ENCODE measurements around the gene B3GNT3. TPM values are rescaled to one million over a fixed set of nuclear protein-coding genes. Genes with fewer than 3 reads are reported as not detected.

Gene B3GNT3
- total and polyA plus RNA-seq, 2 of the 4 experiments (the other 2 are of a cell fraction), result not detected

DNA sequence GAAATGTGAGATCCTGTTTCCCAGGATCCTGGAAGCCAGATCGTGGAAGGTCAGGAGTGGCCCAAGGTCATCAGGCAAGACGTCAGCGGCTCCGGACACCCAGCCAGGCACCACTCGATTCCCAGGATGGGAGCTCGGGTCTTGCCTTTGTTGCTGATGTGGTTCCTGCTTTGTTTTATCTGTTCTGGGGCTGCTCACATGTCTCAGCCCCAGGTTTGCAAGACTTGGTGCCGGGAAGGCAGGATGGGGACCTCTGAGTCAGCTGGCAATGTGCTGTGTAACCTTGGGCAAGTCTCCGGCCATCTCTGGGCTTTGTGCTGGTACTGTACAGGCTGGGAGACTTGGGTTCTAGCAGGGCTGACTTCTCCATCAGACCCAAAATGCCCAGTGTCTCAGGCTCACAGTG is 45.0 kb upstream of the B3GNT3 start:
- no peak for ATAC-seq (ENCODE audit: low read depth)

More for the DNA sequence above, 45.0 kb upstream of the B3GNT3 start:
- H3K9me3 ChIP-seq (ENCODE audit: control insufficient read depth, insufficient read depth, low read length), result no peaks in the 10 kb centered on the region
- H3K36me3 ChIP-seq (ENCODE audit: control insufficient read depth, insufficient read depth, low read length), result no peaks in the 10 kb centered on the region
- no TSS peak for BruUV-seq (replicated peaks)
- H2BK15ac ChIP-seq (ENCODE audit: low read depth, low read length), result no peak overlapping the region
- no peak overlapping the region for H3K56ac ChIP-seq (ENCODE audit: extremely low read depth, insufficient read depth, low read length)
- intact Hi-C loops (cut with micrococcal nuclease) (no loop called here), dilution Hi-C loops (cut with HindIII; ENCODE audit: low sequenced_read_pairs, unreplicated experiment) (no loop called here), in situ Hi-C loops (cut with MboI; ENCODE audit: low sequenced_read_pairs) (no loop called here)
- H4K91ac ChIP-seq (ENCODE audit: insufficient read depth, low read depth, low read length), result no peak overlapping the region
- no peak overlapping the region for H3K4me2 ChIP-seq (ENCODE audit: low read depth, low read length)
- H2AK9ac ChIP-seq (replicated peaks; ENCODE audit: low read depth, low read length, poor library complexity), result no peak overlapping the region
- no peak overlapping the region for H2AFZ ChIP-seq (replicated peaks; ENCODE audit: low read length, poor library complexity)
- H3K9ac ChIP-seq (ENCODE audit: low read depth, low read length), result no peak overlapping the region
- ChIA-PET CTCF (no interaction called here), POLR2A (ENCODE audit: unreplicated experiment) (no interaction called here)
- H3K27ac ChIP-seq (ENCODE audit: insufficient read depth, low read length), result no peak overlapping the region
- H3K23ac ChIP-seq (ENCODE audit: low read depth, low read length), result no peak overlapping the region
- no peak overlapping the region for H3K4ac ChIP-seq (ENCODE audit: low read depth, low read length)
- no peak overlapping the region for H3K14ac ChIP-seq (replicated peaks; ENCODE audit: low read depth, low read length)
- H3K18ac ChIP-seq (ENCODE audit: low read depth, low read length), result no peak overlapping the region
- no peak overlapping the region for H4K8ac ChIP-seq (ENCODE audit: low read depth in 2 of 2, low read length in 2 of 2)
- no peaks in the 10 kb centered on the region for H3K9me1 ChIP-seq (ENCODE audit: insufficient read depth, low read length)
- no peaks in the 10 kb centered on the region for H3K79me1 ChIP-seq (ENCODE audit: low read depth in 1 of 2, low read length in 2 of 2)
- H4K5ac ChIP-seq (ENCODE audit: low read depth, low read length), result no peak overlapping the region
- TF ChIP-seq SMC3 (IDR thresholded peaks at IDR 0.05; ENCODE audit: low read depth, low read length) (no peak), RCOR1 (IDR thresholded peaks at IDR 0.05; ENCODE audit: insufficient replicate concordance, low read length) (no peak), POLR2A (IDR thresholded peaks at IDR 0.05; ENCODE audit: low read depth, low read length) (no peak)
- TF ChIP-seq, protein P1, sequence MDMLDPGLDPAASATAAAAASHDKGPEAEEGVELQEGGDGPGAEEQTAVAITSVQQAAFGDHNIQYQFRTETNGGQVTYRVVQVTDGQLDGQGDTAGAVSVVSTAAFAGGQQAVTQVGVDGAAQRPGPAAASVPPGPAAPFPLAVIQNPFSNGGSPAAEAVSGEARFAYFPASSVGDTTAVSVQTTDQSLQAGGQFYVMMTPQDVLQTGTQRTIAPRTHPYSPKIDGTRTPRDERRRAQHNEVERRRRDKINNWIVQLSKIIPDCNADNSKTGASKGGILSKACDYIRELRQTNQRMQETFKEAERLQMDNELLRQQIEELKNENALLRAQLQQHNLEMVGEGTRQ (IDR thresholded peaks at IDR 0.05; ENCODE audit: low read depth, low read length), result no peak
- TF ChIP-seq, protein P2, sequence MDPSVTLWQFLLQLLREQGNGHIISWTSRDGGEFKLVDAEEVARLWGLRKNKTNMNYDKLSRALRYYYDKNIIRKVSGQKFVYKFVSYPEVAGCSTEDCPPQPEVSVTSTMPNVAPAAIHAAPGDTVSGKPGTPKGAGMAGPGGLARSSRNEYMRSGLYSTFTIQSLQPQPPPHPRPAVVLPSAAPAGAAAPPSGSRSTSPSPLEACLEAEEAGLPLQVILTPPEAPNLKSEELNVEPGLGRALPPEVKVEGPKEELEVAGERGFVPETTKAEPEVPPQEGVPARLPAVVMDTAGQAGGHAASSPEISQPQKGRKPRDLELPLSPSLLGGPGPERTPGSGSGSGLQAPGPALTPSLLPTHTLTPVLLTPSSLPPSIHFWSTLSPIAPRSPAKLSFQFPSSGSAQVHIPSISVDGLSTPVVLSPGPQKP (IDR thresholded peaks at IDR 0.05; ENCODE audit: borderline replicate concordance, low read depth, low read length), result no peak
- H2BK120ac ChIP-seq (ENCODE audit: low read depth, low read length), result no peak overlapping the region
- no peak overlapping the region for H2AK5ac ChIP-seq (ENCODE audit: low read depth, low read length)
- no peak for DNase-seq
- no peak overlapping the region for H3K4me3 ChIP-seq (ENCODE audit: insufficient read depth, low read depth, low read length)
- no CpG with 5 or more reads among the region's 8 CpGs for WGBS, 2 experiments (ENCODE audit: extremely low coverage in 2 of 2, insufficient read length in 1 of 2)
- H3K27me3 ChIP-seq (ENCODE audit: control insufficient read depth, insufficient read depth, low read length), result peaks cover 9% of the 10 kb centered on the region; the same call in 1 of the 2 replicates
- H4K20me1 ChIP-seq (ENCODE audit: insufficient read depth, low read length), result no peaks in the 10 kb centered on the region
- no peak overlapping the region for H2BK20ac ChIP-seq (ENCODE audit: low read depth, low read length)
- H2BK5ac ChIP-seq (ENCODE audit: low read depth, low read length, poor library complexity, severe bottlenecking), result no peak overlapping the region
- no peaks in the 10 kb centered on the region for H3K4me1 ChIP-seq (ENCODE audit: control insufficient read depth, insufficient read depth, low read length)
